ENCODE data around the gene RNF217. TPM values are rescaled to one million over a fixed set of nuclear protein-coding genes. Genes with fewer than 3 reads are reported as not detected.
"Not testable (repeated sequence)": the region's sequence is repeated elsewhere in the genome, so short reads cannot be mapped to it uniquely, and the experiment has no call there.

Gene RNF217
- total RNA-seq, 2 experiments from 2014 or later, result 0.12 to 0.30 TPM

GRCh38 chr6:124955108-124955856 lies 7.0 kb upstream of the RNF217 start:
- no peak overlapping the region for H3K4me3 Mint-ChIP-seq
- H3K4me1 Mint-ChIP-seq, result peaks cover 2% of the 10 kb centered on the region
- H3K27me3 Mint-ChIP-seq, result peaks cover 40% of the 10 kb centered on the region
- H3K36me3 Mint-ChIP-seq, result no peaks in the 10 kb centered on the region
- H3K9me3 Mint-ChIP-seq, result peaks cover 5% of the 10 kb centered on the region
- DNase-seq, result no peak
- no peak overlapping the region for H3K27ac Mint-ChIP-seq

- Mint-ChIP-seq H3K4me3 (no peak overlapping the region), H3K27me3 (peaks cover 47% of the 10 kb centered on the region), H3K9me3 (peaks cover 5% of the 10 kb centered on the region), H3K4me1 (peaks cover 2% of the 10 kb centered on the region), H3K36me3 (no peaks in the 10 kb centered on the region), H3K27ac (no peak overlapping the region)
- DNase-seq, result no peak
These were observed 6.2 kb upstream of the RNF217 start for GRCh38 chr6:124956018-124956417.

- Mint-ChIP-seq H3K27ac (no peak overlapping the region), H3K9me3 (peaks cover 5% of the 10 kb centered on the region), H3K36me3 (no peaks in the 10 kb centered on the region), H3K27me3 (peaks cover 61% of the 10 kb centered on the region), H3K4me3 (no peak overlapping the region), H3K4me1 (peaks cover 4% of the 10 kb centered on the region)
- no peak for DNase-seq
These were observed 4.1 kb upstream of the RNF217 start for GRCh38 chr6:124958149-124958548.

GRCh38 chr6:124958759-124959354 lies 3.4 kb upstream of the RNF217 start:
- no peak overlapping the region for H3K4me3 Mint-ChIP-seq
- H3K27ac Mint-ChIP-seq, result no peak overlapping the region
- peaks cover 68% of the 10 kb centered on the region for H3K27me3 Mint-ChIP-seq
- no peak for DNase-seq
- H3K36me3 Mint-ChIP-seq, result no peaks in the 10 kb centered on the region
- H3K9me3 Mint-ChIP-seq, result peaks cover 5% of the 10 kb centered on the region
- H3K4me1 Mint-ChIP-seq, result peaks cover 9% of the 10 kb centered on the region

- H3K27me3 Mint-ChIP-seq, result peaks cover 78% of the 10 kb centered on the region
- no peaks in the 10 kb centered on the region for H3K36me3 Mint-ChIP-seq
These were observed 1.3 kb upstream of the RNF217 start for GRCh38 chr6:124960757-124961463.

GRCh38 chr6:124961464-124961776 lies 817 bp upstream of the RNF217 start:
- no peak overlapping the region for H3K27ac Mint-ChIP-seq
- DNase-seq, result no peak

More at GRCh38 chr6:124960757-124961463, 1.3 kb upstream of the RNF217 start:
- Mint-ChIP-seq H3K9me3 (peaks cover 5% of the 10 kb centered on the region), H3K4me1 (peaks cover 12% of the 10 kb centered on the region), H3K4me3 (peak overlapping the region; percentile 71), H3K27ac (no peak overlapping the region)
- DNase-seq, result no peak

GRCh38 chr6:124962639-124963415 lies 590 bp downstream of the RNF217 start:
- Mint-ChIP-seq H3K27ac (no peak overlapping the region), H3K4me1 (peaks cover 12% of the 10 kb centered on the region), H3K36me3 (no peaks in the 10 kb centered on the region), H3K27me3 (peaks cover 75% of the 10 kb centered on the region), H3K9me3 (peaks cover 3% of the 10 kb centered on the region), H3K4me3 (peak overlapping the region; percentile 44)
- peak; percentile 1 for DNase-seq

More at GRCh38 chr6:124961464-124961776, 817 bp upstream of the RNF217 start:
- Mint-ChIP-seq H3K36me3 (no peaks in the 10 kb centered on the region), H3K4me3 (peak overlapping the region; percentile 71), H3K27me3 (peaks cover 80% of the 10 kb centered on the region), H3K9me3 (peaks cover 5% of the 10 kb centered on the region), H3K4me1 (peaks cover 12% of the 10 kb centered on the region)

- Mint-ChIP-seq H3K4me1 (peaks cover 12% of the 10 kb centered on the region), H3K27me3 (peaks cover 76% of the 10 kb centered on the region), H3K4me3 (peak overlapping the region; percentile 44), H3K36me3 (no peaks in the 10 kb centered on the region), H3K9me3 (peaks cover 3% of the 10 kb centered on the region), H3K27ac (no peak overlapping the region)
- no peak for DNase-seq
These were observed 1.2 kb downstream of the RNF217 start for GRCh38 chr6:124963416-124963785.

GRCh38 chr6:124963831-124964763 lies 1.9 kb downstream of the RNF217 start:
- DNase-seq, result no peak
- H3K4me3 Mint-ChIP-seq, result no peak overlapping the region
- H3K27ac Mint-ChIP-seq, result no peak overlapping the region
- peaks cover 74% of the 10 kb centered on the region for H3K27me3 Mint-ChIP-seq
- H3K4me1 Mint-ChIP-seq, result peaks cover 9% of the 10 kb centered on the region
- peaks cover 2% of the 10 kb centered on the region for H3K9me3 Mint-ChIP-seq
- H3K36me3 Mint-ChIP-seq, result no peaks in the 10 kb centered on the region

GRCh38 chr6:124964764-124965105 lies 2.5 kb downstream of the RNF217 start:
- Mint-ChIP-seq H3K27ac (no peak overlapping the region), H3K9me3 (no peaks in the 10 kb centered on the region), H3K4me3 (no peak overlapping the region), H3K4me1 (peaks cover 9% of the 10 kb centered on the region), H3K36me3 (no peaks in the 10 kb centered on the region), H3K27me3 (peaks cover 69% of the 10 kb centered on the region)
- DNase-seq, result no peak

GRCh38 chr6:124965424-124965850 lies 3.2 kb downstream of the RNF217 start:
- not testable (repeated sequence) for H3K9me3 Mint-ChIP-seq, H3K27ac Mint-ChIP-seq, H3K36me3 Mint-ChIP-seq, DNase-seq, H3K4me3 Mint-ChIP-seq, H3K4me1 Mint-ChIP-seq
- H3K27me3 Mint-ChIP-seq, result peaks cover 62% of the 10 kb centered on the region

- H3K36me3 Mint-ChIP-seq, result no peaks in the 10 kb centered on the region
- peaks cover 9% of the 10 kb centered on the region for H3K4me1 Mint-ChIP-seq
- H3K9me3 Mint-ChIP-seq, result no peaks in the 10 kb centered on the region
- H3K4me3 Mint-ChIP-seq, result no peak overlapping the region
- no peak for DNase-seq
- H3K27me3 Mint-ChIP-seq, result peaks cover 55% of the 10 kb centered on the region
- H3K27ac Mint-ChIP-seq, result no peak overlapping the region
These were observed 5.2 kb downstream of the RNF217 start for GRCh38 chr6:124967444-124967843.

GRCh38 chr6:124968401-124968800 lies 6.2 kb downstream of the RNF217 start:
- DNase-seq, result no peak
- H3K9me3 Mint-ChIP-seq, result no peaks in the 10 kb centered on the region
- H3K4me3 Mint-ChIP-seq, result no peak overlapping the region
- H3K36me3 Mint-ChIP-seq, result no peaks in the 10 kb centered on the region
- peaks cover 5% of the 10 kb centered on the region for H3K4me1 Mint-ChIP-seq
- peaks cover 48% of the 10 kb centered on the region for H3K27me3 Mint-ChIP-seq
- no peak overlapping the region for H3K27ac Mint-ChIP-seq

GRCh38 chr6:124970243-124970642 lies 8.0 kb downstream of the RNF217 start:
- Mint-ChIP-seq H3K4me1 (no peaks in the 10 kb centered on the region), H3K36me3 (no peaks in the 10 kb centered on the region), H3K27me3 (peaks cover 30% of the 10 kb centered on the region), H3K4me3 (no peak overlapping the region), H3K9me3 (no peaks in the 10 kb centered on the region), H3K27ac (no peak overlapping the region)
- DNase-seq, result no peak

Data from activated naive CD8-positive, alpha-beta T cell treated with anti-CD3 and anti-CD28 coated beads for 36 hours (primary cell).